Fibroblast of skin of back (primary cell): ENCODE results near the gene ZSWIM4.
"Not testable (repeated sequence)": the region's sequence is repeated elsewhere in the genome, so short reads cannot be mapped to it uniquely, and the experiment has no call there.

ENCODE experiments used
- DNase-seq: peaks from one replicate; pipeline ENCODE4 v3.0.0-alpha.2; 2013

ZSWIM4 gene

DNA sequence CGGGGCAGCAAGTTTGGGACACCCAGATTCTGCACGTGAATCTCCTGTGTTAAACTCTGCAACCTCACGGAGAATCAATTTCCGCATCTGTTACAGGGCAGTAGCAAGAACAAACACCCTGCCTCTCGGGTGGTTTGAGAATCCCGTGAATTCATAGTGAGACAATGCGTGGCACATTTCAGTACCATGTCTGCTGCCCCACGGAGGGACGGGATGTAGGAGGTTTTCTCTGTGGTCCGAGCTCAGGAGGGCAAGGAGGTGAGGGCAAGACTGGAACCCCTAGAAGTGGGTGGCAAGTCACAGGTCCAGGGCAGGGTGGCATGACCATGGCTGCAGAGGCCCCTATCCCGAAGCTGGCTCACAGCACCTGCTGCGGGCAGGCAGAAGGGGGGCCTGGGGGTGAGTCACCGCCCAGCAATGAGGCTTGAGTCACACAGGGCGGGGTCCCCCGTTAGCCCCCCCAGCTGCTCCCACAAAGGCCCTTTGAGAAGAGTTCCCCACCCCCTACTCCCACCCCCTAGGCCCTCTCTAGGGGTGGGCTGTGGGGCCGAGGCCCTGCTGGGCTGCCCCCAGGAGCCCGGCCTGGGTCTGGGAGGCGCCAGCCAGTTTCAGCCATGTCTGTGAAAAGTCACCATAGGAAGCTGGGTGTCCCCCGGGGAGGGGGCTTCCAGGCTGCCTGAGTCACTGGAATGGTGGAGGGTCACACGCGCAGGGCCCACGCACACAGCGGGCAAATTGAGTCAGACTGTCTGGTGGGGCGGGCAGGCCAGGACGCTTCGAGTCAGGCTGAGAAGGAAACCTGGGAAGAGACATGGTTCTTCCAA is 55.9 kb downstream of the ZSWIM4 start:
- DNase-seq, result peak; percentile 97

GRCh38 chr19:13851734-13852114 is 56.5 kb downstream of the ZSWIM4 start:
- not testable (repeated sequence) for DNase-seq

- not testable (repeated sequence) for DNase-seq
Observed at GRCh38 chr19:13852171-13852707, 57.0 kb downstream of the ZSWIM4 start.

DNA sequence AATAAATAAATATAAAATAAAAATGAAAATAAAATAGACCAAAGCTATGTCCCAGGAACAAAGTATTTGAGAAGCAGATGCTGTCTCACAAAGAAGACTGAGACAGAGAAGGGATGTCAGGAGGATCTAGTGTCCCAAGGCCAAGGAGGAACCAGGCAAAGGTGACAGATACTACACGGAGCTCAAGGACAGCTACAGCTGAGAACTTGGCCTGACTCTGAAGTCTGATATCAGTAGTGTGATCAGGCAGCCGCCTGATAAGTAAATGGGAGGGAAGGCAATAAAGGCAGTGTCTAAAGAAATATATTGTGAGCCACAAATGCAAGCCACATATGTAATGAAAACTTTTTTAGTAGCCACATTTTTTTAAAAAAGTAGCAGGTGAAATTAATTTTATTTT is 61.3 kb downstream of the ZSWIM4 start:
- DNase-seq, result no peak

DNA sequence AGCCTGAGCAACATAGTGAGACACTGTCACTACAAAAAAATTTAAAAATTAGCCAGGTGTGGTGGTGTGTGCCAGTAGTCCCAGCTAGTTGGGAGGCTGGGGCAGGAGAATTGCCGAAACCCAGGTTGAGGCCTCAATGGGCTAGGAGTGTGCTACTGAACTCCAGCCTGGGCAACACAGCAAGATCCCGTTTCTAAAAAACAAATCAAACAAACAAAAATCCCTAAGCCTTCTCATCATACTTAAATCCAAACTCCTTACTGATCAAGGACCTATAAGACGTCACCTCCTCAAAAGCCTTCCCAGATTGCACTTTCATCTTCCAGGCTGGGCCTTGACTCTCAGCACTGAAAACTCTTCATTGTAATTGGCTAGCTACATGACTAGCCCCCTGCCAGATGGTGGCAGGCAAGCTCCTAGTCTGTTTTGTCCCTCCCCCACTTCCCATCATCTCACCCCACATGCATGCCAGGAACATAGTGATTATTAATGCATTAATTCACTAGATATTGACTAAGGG is 64.2 kb downstream of the ZSWIM4 start:
- peak; percentile 64 for DNase-seq

GRCh38 chr19:13860679-13861391 is 65.6 kb downstream of the ZSWIM4 start:
- no peak for DNase-seq

GRCh38 chr19:13861392-13861713 is 66.1 kb downstream of the ZSWIM4 start:
- peak; percentile 53 for DNase-seq

GRCh38 chr19:13861714-13862531 is 66.7 kb downstream of the ZSWIM4 start:
- DNase-seq, result peak; percentile 96

GRCh38 chr19:13864046-13864666 is 68.9 kb downstream of the ZSWIM4 start:
- no peak for DNase-seq

DNA sequence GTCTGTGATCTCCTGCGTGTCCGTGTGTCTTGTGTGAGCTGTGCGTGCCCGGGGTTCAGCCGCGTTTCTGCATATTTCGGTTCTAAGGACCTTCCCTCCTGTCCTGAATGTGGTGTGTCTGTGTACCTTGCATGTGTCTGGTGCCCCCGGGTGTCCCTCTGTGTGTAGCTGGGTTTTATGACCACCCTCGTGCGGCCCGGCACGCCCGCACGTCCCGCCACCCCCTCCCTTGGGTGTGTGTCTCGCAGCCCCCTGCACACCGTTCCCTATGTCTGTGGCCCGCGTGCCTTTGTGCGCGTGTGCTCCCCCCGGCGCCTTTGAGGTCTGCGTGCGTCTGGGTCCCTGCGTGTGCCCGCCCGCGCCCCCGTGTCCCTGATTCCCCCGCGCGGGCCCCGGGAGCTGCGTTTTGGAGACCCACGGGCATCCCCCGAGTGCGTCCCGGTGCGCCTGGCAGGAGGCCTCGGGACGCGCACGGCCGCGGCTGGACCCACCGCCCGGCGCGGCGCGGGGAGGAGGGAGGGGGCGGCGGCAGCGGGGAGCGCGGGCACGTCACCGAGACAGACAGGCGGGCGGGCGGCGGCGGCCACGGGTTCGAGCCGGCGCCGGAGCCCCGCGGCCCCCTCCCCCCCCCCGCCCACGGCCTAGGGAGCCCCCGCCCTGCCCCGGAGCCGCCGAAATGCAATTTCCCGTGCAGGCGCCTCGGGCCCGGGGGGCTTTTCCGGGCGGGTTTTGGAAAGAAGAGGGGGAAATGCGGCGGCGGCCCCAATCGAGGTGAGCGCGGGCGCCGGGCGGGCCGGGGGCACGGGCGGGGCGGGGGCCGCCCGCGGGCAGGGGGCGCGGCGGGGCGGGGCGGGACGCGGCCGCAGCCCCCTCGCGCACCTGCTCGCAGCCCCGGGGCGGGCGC is 69.7 kb downstream of the ZSWIM4 start:
- DNase-seq, result no peak

- no peak for DNase-seq
Observed at GRCh38 chr19:13865571-13866462, 70.6 kb downstream of the ZSWIM4 start.

DNA sequence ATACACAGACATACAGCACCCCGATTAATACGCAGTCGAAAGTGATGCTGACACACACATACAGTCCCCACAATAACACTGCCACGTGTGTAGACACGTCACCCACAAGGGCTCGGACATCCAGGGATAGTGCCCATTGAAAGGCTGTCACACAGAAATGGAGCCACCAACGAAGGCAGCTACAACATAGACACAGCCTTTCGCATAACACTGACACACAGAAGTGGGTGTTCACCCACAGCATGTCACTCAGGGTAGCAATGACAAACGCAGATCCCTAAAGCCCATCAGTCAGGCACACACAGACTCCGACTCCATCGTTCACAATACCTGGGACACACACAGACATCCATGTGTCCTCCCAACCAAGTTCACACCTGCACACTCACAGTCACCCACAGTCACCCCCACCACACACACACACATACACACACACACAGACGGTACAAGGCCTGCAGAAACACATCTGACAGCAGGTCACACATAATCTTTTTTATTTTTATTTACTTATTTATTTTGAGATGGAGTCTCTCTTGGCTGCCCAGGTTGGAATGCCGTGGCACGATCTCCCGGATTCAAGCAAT is 71.3 kb downstream of the ZSWIM4 start:
- DNase-seq, result no peak

- no peak for DNase-seq
Observed at GRCh38 chr19:13868663-13869062, 73.4 kb downstream of the ZSWIM4 start.

- no peak for DNase-seq
Observed at GRCh38 chr19:13869281-13869680, 74.0 kb downstream of the ZSWIM4 start.

GRCh38 chr19:13870873-13871272 is 75.6 kb downstream of the ZSWIM4 start:
- no peak for DNase-seq

DNA sequence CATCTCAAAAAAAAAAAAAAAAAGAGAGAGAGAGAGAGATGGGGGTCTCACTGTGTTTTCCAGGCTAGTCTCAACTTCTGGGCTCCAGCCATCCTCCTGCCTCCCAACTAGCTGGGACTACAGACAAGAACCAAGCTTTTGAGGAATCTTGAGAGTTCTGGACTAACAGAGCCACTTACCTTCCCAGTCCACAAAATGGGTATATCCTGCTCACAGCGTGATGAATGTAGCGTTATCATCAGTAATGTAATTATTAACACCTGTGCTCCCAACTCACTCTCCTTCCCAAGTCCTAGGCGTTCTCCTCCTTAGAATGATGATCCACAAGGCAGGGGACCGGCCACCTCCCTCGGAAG is 77.1 kb downstream of the ZSWIM4 start:
- no peak for DNase-seq

DNA sequence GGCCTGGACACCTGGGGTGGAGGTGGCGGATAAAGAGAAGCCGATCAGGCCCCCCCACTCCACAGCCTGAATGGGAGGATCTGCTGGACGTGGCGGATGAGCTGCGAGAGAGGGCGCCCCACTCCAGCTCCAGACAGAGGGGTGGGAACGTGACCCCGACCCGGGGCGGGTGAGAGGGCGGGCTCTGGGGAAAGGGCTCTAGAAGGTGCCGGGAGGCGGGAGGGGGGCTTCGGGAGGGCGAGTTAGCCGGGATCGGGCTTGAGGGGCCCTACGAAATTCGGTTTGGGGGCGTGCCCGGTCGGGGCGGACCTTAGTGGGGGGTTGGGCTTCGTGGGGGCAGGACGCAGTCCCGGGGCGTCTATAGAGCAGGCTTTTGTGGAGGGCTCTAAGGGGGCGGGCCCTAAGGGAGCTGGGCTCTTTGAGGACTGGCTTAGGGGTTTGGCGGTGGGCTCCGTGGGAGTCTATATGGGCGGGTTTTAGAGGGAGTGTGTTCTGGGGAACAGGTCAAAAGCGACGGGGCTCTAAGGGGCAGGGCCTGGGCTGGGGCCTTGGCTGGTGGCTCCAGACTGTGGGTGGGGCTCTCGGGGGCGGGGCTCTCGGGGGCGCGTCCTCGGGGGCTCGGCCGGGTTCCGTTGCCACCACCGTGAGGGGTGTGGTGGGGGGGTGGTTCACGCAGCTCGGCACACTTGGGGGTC is 77.6 kb downstream of the ZSWIM4 start:
- DNase-seq, result no peak

DNA sequence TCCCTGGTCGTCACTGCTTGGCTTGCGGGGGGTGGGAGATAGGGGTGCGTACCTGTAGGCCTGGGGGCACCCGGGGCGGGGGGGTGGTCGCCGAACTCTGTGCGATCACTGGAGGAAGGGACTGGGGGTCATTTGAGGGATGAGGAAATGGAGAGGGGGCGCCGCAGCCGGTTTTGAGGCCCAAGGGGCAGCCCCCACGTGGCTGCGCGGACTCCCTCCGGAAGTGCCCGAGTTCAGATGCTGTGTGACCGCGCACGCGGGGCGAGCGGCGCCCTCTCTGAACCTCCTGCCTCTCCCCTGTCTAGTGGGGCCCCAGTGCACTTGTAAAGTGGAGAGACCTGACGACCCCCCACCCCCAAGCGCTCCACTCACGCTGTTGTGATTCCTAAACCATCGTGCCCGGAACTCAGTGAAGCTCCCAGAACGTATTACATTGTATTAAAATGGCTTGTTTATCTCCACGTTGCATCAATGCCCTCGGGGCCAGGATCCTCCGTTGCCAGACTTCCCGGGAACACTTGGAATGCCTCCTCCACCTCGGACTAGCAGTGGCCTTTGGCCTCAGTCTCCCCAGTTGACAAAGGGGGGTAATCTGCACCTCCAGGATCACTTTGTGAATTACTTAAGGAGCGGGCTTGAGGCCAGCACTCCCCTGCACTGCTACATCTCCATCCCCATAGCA is 78.7 kb downstream of the ZSWIM4 start:
- DNase-seq, result no peak

DNA sequence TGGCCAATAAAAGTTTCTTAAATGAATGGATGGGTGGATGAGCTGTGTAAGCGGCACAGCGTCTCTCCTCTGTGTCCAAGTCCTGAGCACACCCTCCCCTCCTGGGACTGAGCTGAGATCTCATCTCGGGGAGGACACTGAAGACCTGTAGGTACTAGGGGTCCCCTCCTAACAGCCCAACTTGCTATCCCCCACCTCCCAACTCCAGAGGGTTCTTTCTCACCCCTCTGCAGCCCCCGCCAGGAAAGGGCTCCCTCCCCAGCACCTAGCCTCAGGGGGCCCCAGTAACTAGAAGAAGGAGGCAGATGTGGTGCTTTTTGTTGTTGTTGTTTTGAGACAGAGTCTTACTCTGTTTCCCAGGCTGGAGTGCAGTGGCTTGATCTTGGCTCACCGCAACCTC is 80.6 kb downstream of the ZSWIM4 start:
- DNase-seq, result no peak
